CD4-positive, alpha-beta T cell treated with Interleukin-17A for 4 hours (primary cell): ENCODE measurements around the gene RAB3IL1.

Experiments used
- DNase-seq: peaks from one replicate; pipeline ENCODE4 v3.0.0-alpha.2; 2020; ENCODE audit warnings: mixed read lengths

The RAB3IL1 gene

GRCh38 chr11:61901397-61901796, 16.0 kb downstream of the RAB3IL1 start:
- no peak for DNase-seq

- DNase-seq, result no peak
Measured at GRCh38 chr11:61900251-61900650, 17.1 kb downstream of the RAB3IL1 start.

- DNase-seq, result peak; percentile 94
Measured at GRCh38 chr11:61899146-61899841, 18.1 kb downstream of the RAB3IL1 start.

GRCh38 chr11:61898247-61898582, 19.2 kb downstream of the RAB3IL1 start:
- DNase-seq, result no peak

- peak; percentile 84 for DNase-seq
Measured at GRCh38 chr11:61897387-61898246, 19.7 kb downstream of the RAB3IL1 start.

GRCh38 chr11:61896665-61897386, 20.5 kb downstream of the RAB3IL1 start:
- DNase-seq, result no peak

GRCh38 chr11:61895718-61896059, 21.7 kb downstream of the RAB3IL1 start:
- DNase-seq, result no peak

GRCh38 chr11:61895046-61895717, 22.2 kb downstream of the RAB3IL1 start:
- no peak for DNase-seq

GRCh38 chr11:61893981-61894380, 23.4 kb downstream of the RAB3IL1 start:
- no peak for DNase-seq

GRCh38 chr11:61892085-61892370, 25.3 kb downstream of the RAB3IL1 start:
- DNase-seq, result no peak

- DNase-seq, result peak; percentile 70
Measured at GRCh38 chr11:61891331-61892084, 25.9 kb downstream of the RAB3IL1 start, which contains the start of gene FADS3. Gene FADS3, minus strand, starts transcription at chr11:61891545. Its CDS starts 164 bp downstream, at chr11:61891381.

- DNase-seq, result peak; percentile 53
Measured at GRCh38 chr11:61890529-61891330, 26.6 kb downstream of the RAB3IL1 start.

GRCh38 chr11:61889831-61890230, 27.5 kb downstream of the RAB3IL1 start:
- no peak for DNase-seq

GRCh38 chr11:61888590-61888989, 28.8 kb downstream of the RAB3IL1 start:
- no peak for DNase-seq

- no peak for DNase-seq
Measured at GRCh38 chr11:61887839-61888494, 29.4 kb downstream of the RAB3IL1 start.

GRCh38 chr11:61886643-61887042, 30.7 kb downstream of the RAB3IL1 start:
- no peak for DNase-seq

- DNase-seq, result no peak
Measured at GRCh38 chr11:61885784-61886580, 31.4 kb downstream of the RAB3IL1 start.

- DNase-seq, result no peak
Measured at GRCh38 chr11:61885166-61885778, 32.1 kb downstream of the RAB3IL1 start.

- DNase-seq, result no peak
Measured at GRCh38 chr11:61883947-61884346, 33.4 kb downstream of the RAB3IL1 start.

GRCh38 chr11:61883327-61883726, 34.0 kb downstream of the RAB3IL1 start:
- DNase-seq, result no peak
